ENCODE measurements around the gene TREML4. TPM values are rescaled to one million over a fixed set of nuclear protein-coding genes. Genes with fewer than 3 reads are reported as not detected.

Gene TREML4
- total and polyA plus RNA-seq, 10 donors: 0.44 to 2.2 TPM; not detected in 8

DNA sequence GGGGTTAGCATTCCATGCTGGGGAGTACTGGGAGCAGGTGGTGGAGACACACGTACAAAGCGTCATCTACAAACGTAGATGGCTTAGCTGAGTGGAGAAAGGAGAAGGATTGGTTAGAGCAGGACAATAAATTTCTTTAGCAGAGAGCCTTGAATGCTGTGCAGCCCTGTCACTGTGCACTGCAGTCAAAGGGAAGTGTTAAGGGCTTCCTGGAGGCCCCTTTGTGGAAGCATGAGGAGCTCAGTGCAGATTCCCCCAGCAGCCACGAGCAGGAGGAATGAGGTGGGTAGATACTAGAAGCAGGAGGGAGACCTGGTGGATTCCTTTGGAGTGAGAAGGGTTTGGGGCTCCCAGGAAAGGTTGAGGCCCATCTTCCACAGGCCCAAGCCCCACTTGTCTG is 6.1 kb upstream of the TREML4 start:
- TF ChIP-seq CTCF (IDR thresholded peaks at IDR 0.05 in 8 of 11, conservative IDR thresholded peaks at IDR 0.05 in 3 of 11): no peak
- no peak for TF ChIP-seq POLR2AphosphoS5 (IDR thresholded peaks at IDR 0.05)
- no peak for TF ChIP-seq POLR2A (IDR thresholded peaks at IDR 0.05)
- intact Hi-C loops (cut with DNase I; ENCODE audit: low total_unique reads): no loop called here
- DNase-seq: no peak
- Histone ChIP-seq H3K27me3 (replicated peaks in 1 of 7) (peaks cover 0 to 11% (median 0%) of the 10 kb centered on the region in 7 donors), H3K4me1 (no peaks in the 10 kb centered on the region), H3K9me3 (peaks cover 0 to 15% (median 11%) of the 10 kb centered on the region in 8 donors), H3K36me3 (no peaks in the 10 kb centered on the region), H3K27ac (no peak overlapping the region), H3K4me3 (no peak overlapping the region)
- WGBS, 5 donors: 28 to 57% (median 54%) methylated on average over 4 of the region's 4 CpGs

DNA sequence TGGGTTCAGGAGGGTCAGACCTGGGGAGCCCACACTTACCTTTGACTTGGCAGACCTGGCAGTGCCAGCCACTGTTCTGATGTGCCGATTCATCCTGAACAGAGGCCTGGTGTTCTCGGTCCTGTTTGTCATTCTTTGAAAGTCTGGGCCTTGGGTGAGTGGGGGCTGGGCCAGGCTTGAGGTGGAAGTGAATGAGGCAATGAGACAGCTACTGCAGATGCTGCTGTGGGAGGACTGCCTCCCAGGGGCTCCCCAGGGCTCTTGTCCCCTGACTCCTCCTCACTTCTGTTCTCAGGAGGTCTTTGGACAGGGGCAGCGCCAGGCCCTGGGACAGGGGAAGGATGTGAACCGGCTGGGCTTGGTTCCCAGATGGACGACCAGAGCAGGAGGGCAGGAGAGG is 5.6 kb upstream of the TREML4 start:
- intact Hi-C loops (cut with DNase I; ENCODE audit: low total_unique reads): no loop called here
- Histone ChIP-seq H3K4me3 (no peak overlapping the region), H3K27me3 (replicated peaks in 1 of 7) (peaks cover 0 to 14% (median 0%) of the 10 kb centered on the region in 7 donors), H3K36me3 (no peaks in the 10 kb centered on the region), H3K4me1 (no peaks in the 10 kb centered on the region), H3K27ac (no peak overlapping the region), H3K9me3 (peaks cover 0 to 15% (median 11%) of the 10 kb centered on the region in 8 donors)
- WGBS, 5 donors: 55 to 77% (median 67%) methylated on average over 3 to 5 of the region's 5 CpGs
- no peak for DNase-seq
- TF ChIP-seq POLR2A (IDR thresholded peaks at IDR 0.05) (no peak), POLR2AphosphoS5 (IDR thresholded peaks at IDR 0.05) (no peak), CTCF (IDR thresholded peaks at IDR 0.05 in 8 of 11, conservative IDR thresholded peaks at IDR 0.05 in 3 of 11) (no peak)

DNA sequence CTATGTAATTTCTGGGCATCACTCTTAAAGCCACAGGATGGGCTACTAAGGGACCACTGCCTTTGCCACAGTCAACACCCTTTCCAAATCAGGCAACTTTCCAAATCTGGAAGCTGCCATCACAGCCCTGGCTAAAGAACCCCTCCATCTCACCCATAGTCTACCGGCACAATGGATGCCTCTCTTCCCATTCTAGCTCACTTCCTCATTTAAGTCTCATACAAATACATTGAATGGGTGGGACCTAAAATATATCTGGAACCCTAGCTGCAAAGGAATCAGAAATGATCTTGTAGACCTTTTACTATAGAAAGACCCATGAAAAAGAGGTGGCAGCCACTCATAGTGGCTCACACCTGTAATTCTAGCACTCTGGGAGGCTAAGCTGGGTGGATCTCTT is 3.3 kb upstream of the TREML4 start:
- H3K36me3 ChIP-seq: no peaks in the 10 kb centered on the region
- peaks cover 0 to 19% (median 0%) of the 10 kb centered on the region in 7 donors for H3K27me3 ChIP-seq (replicated peaks in 1 of 7)
- no peak overlapping the region for H3K27ac ChIP-seq
- intact Hi-C loops (cut with DNase I; ENCODE audit: low total_unique reads): no loop called here
- DNase-seq: no peak
- H3K4me3 ChIP-seq: no peak overlapping the region
- TF ChIP-seq POLR2AphosphoS5 (IDR thresholded peaks at IDR 0.05) (no peak), POLR2A (IDR thresholded peaks at IDR 0.05) (no peak), CTCF (IDR thresholded peaks at IDR 0.05 in 8 of 11, conservative IDR thresholded peaks at IDR 0.05 in 3 of 11) (no peak)
- peaks cover 0 to 12% (median 10%) of the 10 kb centered on the region in 8 donors for H3K9me3 ChIP-seq
- H3K4me1 ChIP-seq: no peaks in the 10 kb centered on the region
- 48 to 86% (median 76%) methylated on average over 1 of the region's 1 CpG for WGBS, 5 donors

DNA sequence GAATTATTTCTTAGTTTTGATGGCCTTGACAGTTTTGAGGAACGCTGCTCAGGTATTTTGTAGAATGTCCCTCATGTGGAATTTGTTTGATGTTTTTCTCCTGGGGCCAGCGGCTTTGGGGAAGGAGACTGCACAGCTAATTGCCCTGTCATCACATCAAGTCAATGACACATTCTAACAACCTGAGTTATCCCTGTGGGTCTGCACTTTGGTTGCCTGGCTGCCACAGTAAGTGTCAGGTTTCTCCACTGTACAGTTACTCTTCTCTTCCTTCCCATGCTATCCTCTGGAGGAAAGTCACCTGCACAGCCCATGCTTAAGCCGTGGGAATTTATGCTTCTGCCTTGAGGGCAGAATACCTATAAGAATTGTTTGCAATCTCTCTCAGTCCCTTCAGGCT is 1.4 kb upstream of the TREML4 start:
- Histone ChIP-seq H3K4me3 (no peak overlapping the region), H3K27ac (no peak overlapping the region), H3K9me3 (no peaks in the 10 kb centered on the region), H3K4me1 (no peaks in the 10 kb centered on the region), H3K36me3 (no peaks in the 10 kb centered on the region), H3K27me3 (replicated peaks in 1 of 7) (peaks cover 0 to 19% (median 0%) of the 10 kb centered on the region in 7 donors)
- intact Hi-C loops (cut with DNase I; ENCODE audit: low total_unique reads): no loop called here
- DNase-seq: no peak
- 73 to 87% (median 82%) methylated on average over 3 of the region's 3 CpGs for WGBS, 5 donors
- TF ChIP-seq POLR2AphosphoS5 (IDR thresholded peaks at IDR 0.05) (no peak), CTCF (IDR thresholded peaks at IDR 0.05 in 8 of 11, conservative IDR thresholded peaks at IDR 0.05 in 3 of 11) (no peak), POLR2A (IDR thresholded peaks at IDR 0.05) (no peak)
